IMR-90 (cell line): ENCODE results near the gene MYH9. TPM values are rescaled to one million over a fixed set of nuclear protein-coding genes. Genes with fewer than 3 reads are reported as not detected.

Source experiments
- ATAC-seq: fragments of 200-7000 bp; cut with Tn5 transposase; 2 replicates; pipeline ENCODE4 v1.9.1; 2020; ENCODE audit warnings: low read depth, mild to moderate bottlenecking, moderate library complexity
- BruUV-seq: library from RNA; stranded (reverse); fragments of 400-500 nt; replicated peaks from 2 replicates; lab custom pipeline; 2021; lab: Mats Ljungman, UMichigan
- CTCF ChIA-PET: fragments of 300-600 bp; formaldehyde crosslinking; extraction: SDS; loops from one replicate; lab custom pipeline; 2021; ENCODE audit warnings: antibody characterized with exemption; lab: Yijun Ruan, JAX
- POLR2A ChIA-PET: fragments of 300-600 bp; sonication (Branson Sonifier 250); formaldehyde crosslinking; loops from one replicate; lab custom pipeline; 2022; ENCODE audit warnings: antibody characterized with exemption; ENCODE audit not compliant: unreplicated experiment; lab: Charles Lee
- DNase-seq: peaks from one replicate; pipeline ENCODE4 v3.0.0; 2013
- H2AFZ ChIP-seq: replicated peaks from 2 replicates; pipeline ENCODE3; 2013; ENCODE audit warnings: low read length, mild to moderate bottlenecking; ENCODE audit not compliant: poor library complexity
- H2AK5ac ChIP-seq: 2 replicates; pipeline ENCODE4 v1.6.1; 2013; ENCODE audit warnings: low read depth, low read length, inconsistent platforms
- H2AK9ac ChIP-seq: replicated peaks from 2 replicates; pipeline ENCODE3; 2013; ENCODE audit warnings: mild to moderate bottlenecking, low read depth, low read length, moderate library complexity; ENCODE audit not compliant: poor library complexity
- H2BK120ac ChIP-seq: 2 replicates; pipeline ENCODE4 v1.6.1; 2013; ENCODE audit warnings: low read depth, low read length, inconsistent platforms
- H2BK15ac ChIP-seq: 3 replicates; pipeline ENCODE4 v1.6.1; 2013; ENCODE audit warnings: low read depth, low read length, inconsistent platforms
- H2BK20ac ChIP-seq: 2 replicates; pipeline ENCODE4 v1.6.1; 2013; ENCODE audit warnings: low read depth, mild to moderate bottlenecking, inconsistent platforms, low read length, moderate library complexity
- H2BK5ac ChIP-seq: 2 replicates; pipeline ENCODE4 v1.6.1; 2013; ENCODE audit warnings: mild to moderate bottlenecking, low read depth, low read length, inconsistent platforms; ENCODE audit not compliant: poor library complexity, severe bottlenecking
- H3K14ac ChIP-seq: replicated peaks from 2 replicates; pipeline ENCODE4 v1.6.1; 2013; ENCODE audit warnings: low read depth, low read length, inconsistent platforms
- H3K18ac ChIP-seq: 2 replicates; pipeline ENCODE4 v1.6.1; 2013; ENCODE audit warnings: low read depth, low read length, control low read depth
- H3K23ac ChIP-seq: 2 replicates; pipeline ENCODE4 v1.6.1; 2013; ENCODE audit warnings: low read depth, low read length, inconsistent platforms
- H3K27ac ChIP-seq: 2 replicates; pipeline ENCODE4 v1.5.1; 2013; ENCODE audit warnings: mild to moderate bottlenecking, control low read depth, low read length; ENCODE audit not compliant: insufficient read depth
- H3K27me3 ChIP-seq: 2 replicates; pipeline ENCODE4 v1.6.1; 2013; ENCODE audit warnings: low read length; ENCODE audit not compliant: control insufficient read depth, insufficient read depth
- H3K36me3 ChIP-seq: 2 replicates; pipeline ENCODE4 v1.6.1; 2013; ENCODE audit warnings: low read length, mixed read lengths; ENCODE audit not compliant: control insufficient read depth, insufficient read depth
- H3K4ac ChIP-seq: 2 replicates; pipeline ENCODE4 v1.6.1; 2013; ENCODE audit warnings: low read depth, low read length, inconsistent platforms
- H3K4me1 ChIP-seq: 2 replicates; pipeline ENCODE4 v1.6.1; 2013; ENCODE audit warnings: low read length, mixed read lengths; ENCODE audit not compliant: control insufficient read depth, insufficient read depth
- H3K4me2 ChIP-seq: 2 replicates; pipeline ENCODE4 v1.6.1; 2013; ENCODE audit warnings: low read depth, mild to moderate bottlenecking, control low read depth, low read length, moderate library complexity
- H3K4me3 ChIP-seq: 2 replicates; pipeline ENCODE4 v1.5.1; 2013; ENCODE audit warnings: low read depth, mild to moderate bottlenecking, control low read depth, low read length, moderate library complexity; ENCODE audit not compliant: insufficient read depth
- H3K56ac ChIP-seq: 2 replicates; pipeline ENCODE4 v1.6.1; 2013; ENCODE audit warnings: low read length, inconsistent platforms; ENCODE audit not compliant: insufficient read depth; ENCODE audit errors: extremely low read depth
- H3K79me1 ChIP-seq, 2 experiments: 2 replicates each; pipeline ENCODE4 v1.6.1; 2013; ENCODE audit warnings: low read length in 2 of 2, inconsistent platforms in 1 of 2, low read depth in 1 of 2
- H3K9ac ChIP-seq: 2 replicates; pipeline ENCODE4 v1.6.1; 2013; ENCODE audit warnings: low read depth, low read length, control low read depth
- H3K9me1 ChIP-seq: 2 replicates; pipeline ENCODE4 v1.6.1; 2013; ENCODE audit warnings: low read length, inconsistent platforms; ENCODE audit not compliant: insufficient read depth
- H3K9me3 ChIP-seq: 2 replicates; pipeline ENCODE4 v1.6.1; 2013; ENCODE audit warnings: low read length; ENCODE audit not compliant: control insufficient read depth, insufficient read depth
- H4K20me1 ChIP-seq: 2 replicates; pipeline ENCODE4 v1.6.1; 2013; ENCODE audit warnings: low read length, inconsistent platforms; ENCODE audit not compliant: insufficient read depth
- H4K5ac ChIP-seq: 2 replicates; pipeline ENCODE4 v1.6.1; 2013; ENCODE audit warnings: mild to moderate bottlenecking, low read depth, low read length, control low read depth
- H4K8ac ChIP-seq, 2 experiments: 2 replicates each; pipeline ENCODE4 v1.6.1; 2013; ENCODE audit warnings: low read depth in 2 of 2, low read length in 2 of 2, control low read depth in 1 of 2, inconsistent platforms in 1 of 2
- H4K91ac ChIP-seq: 2 replicates; pipeline ENCODE4 v1.6.1; 2013; ENCODE audit warnings: low read depth, low read length, inconsistent platforms; ENCODE audit not compliant: insufficient read depth
- CEBPB ChIP-seq: IDR thresholded peaks from 2 replicates; pipeline ENCODE4 v1.6.1; 2012; ENCODE audit warnings: low read depth, low read length, improper control_type of control experiment
- CHD1 ChIP-seq: IDR thresholded peaks from 2 replicates; pipeline ENCODE4 v1.6.1; 2012; ENCODE audit warnings: low read depth, low read length, improper control_type of control experiment
- CTCF ChIP-seq: conservative IDR thresholded peaks from 2 replicates; pipeline ENCODE4 v1.5.1; 2012; ENCODE audit warnings: mild to moderate bottlenecking, low read depth, low read length, improper control_type of control experiment
- FOS ChIP-seq: fragments of 150-350 bp; IDR thresholded peaks from 2 replicates; pipeline ENCODE4 v1.6.1; 2016; ENCODE audit warnings: low read depth, low read length
- MAFK ChIP-seq: IDR thresholded peaks from 2 replicates; pipeline ENCODE4 v1.6.1; 2012; ENCODE audit warnings: low read depth, low read length, improper control_type of control experiment
- MAZ ChIP-seq: IDR thresholded peaks from 2 replicates; pipeline ENCODE4 v1.6.1; 2012; ENCODE audit warnings: low read depth, mild to moderate bottlenecking, low read length, improper control_type of control experiment, moderate library complexity, borderline replicate concordance
- POLR2A ChIP-seq: IDR thresholded peaks from 2 replicates; pipeline ENCODE4 v1.6.1; 2012; ENCODE audit warnings: mild to moderate bottlenecking, low read depth, low read length
- RAD21 ChIP-seq: IDR thresholded peaks from 2 replicates; pipeline ENCODE4 v1.6.1; 2012; ENCODE audit warnings: low read length, improper control_type of control experiment
- RFX5 ChIP-seq: IDR thresholded peaks from 2 replicates; pipeline ENCODE4 v1.8.0; 2012; ENCODE audit warnings: low read depth, mild to moderate bottlenecking, low read length, moderate library complexity
- WGBS, 2 experiments: methylation state at CpG; one replicate each; pipeline versions ENCODE4 v1.1.5 to v1.1.7; 2013; ENCODE audit warnings: missing lambda C conversion rate in 2 of 2; ENCODE audit not compliant: insufficient read length in 1 of 2; ENCODE audit errors: extremely low coverage in 2 of 2; 5-methylcytosine and 5-hydroxymethylcytosine counted together
- dilution Hi-C: fragments of 300-500 bp; cut with HindIII; formaldehyde crosslinking; loops from one replicate; pipeline ENCODE4 v1.14.3; 2018; ENCODE audit warnings: low sequenced_read_pairs; ENCODE audit not compliant: unreplicated experiment
- in situ Hi-C: fragments of 300-500 bp; cut with MboI; formaldehyde crosslinking; loops from 3 replicates; pipeline ENCODE4 v1.14.3; 2019; ENCODE audit warnings: low sequenced_read_pairs, inconsistent platforms, mixed read lengths
- intact Hi-C: fragments of 100-400 bp; cut with micrococcal nuclease; formaldehyde crosslinking; loops from 2 replicates; pipeline ENCODE4 v1.10.0; 2022
- polyA plus RNA-seq, 3 experiments: library from polyadenylated mRNA; depleted of rRNA; stranded (reverse); fragments of >200 nt; gene quantifications; 2 replicates each; pipeline ENCODE4 v1.2.3, GENCODE V29; 2012; ENCODE audit warnings: low replicate concordance in 1 of 3
- total RNA-seq: library from RNA; depleted of rRNA; stranded (reverse); fragments of >200 nt; gene quantifications from 2 replicates; pipeline ENCODE4 v1.2.3, GENCODE V29; 2012

Gene MYH9
- total and polyA plus RNA-seq, 2 of the 4 experiments (the other 2 are of a cell fraction) = 475 to 554 TPM

DNA sequence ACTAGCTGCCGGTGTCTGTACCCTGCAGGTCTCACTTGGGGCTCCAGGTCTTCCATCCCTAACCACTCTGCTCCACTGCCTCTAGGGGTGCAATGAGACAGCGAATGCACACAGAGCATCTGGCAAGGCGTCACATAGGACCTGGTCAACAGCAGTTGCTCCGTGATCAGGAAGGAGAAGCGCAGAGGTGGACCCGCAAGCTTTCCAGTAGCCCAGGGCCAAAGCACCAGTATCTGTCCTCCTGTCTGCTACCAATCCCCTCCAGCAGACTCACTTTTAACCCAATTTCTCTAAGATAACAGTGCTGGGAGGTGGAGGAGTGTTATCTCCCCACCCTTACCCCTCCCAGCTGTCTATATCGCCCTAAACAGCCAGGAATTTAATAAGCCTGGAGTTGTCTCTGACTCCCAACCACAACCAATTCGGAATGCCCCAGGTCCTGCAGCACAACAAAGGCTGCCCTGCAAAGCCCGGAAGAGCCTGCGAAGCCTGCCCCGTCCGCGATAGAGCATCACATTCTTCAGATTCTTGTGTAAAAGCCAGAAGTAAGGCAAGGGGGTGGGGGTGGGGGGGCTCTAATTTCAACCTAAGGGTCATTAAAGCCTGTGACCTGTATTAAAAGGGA, 19.3 kb downstream of the MYH9 start:
- Histone ChIP-seq H4K5ac (peak overlapping the region; percentile 58), H2AK9ac (peak overlapping the region; percentile 35), H4K20me1 (peaks cover 100% of the 10 kb centered on the region), H2BK5ac (peak overlapping the region; percentile 92), H3K9me3 (no peaks in the 10 kb centered on the region), H3K18ac (peak overlapping the region; percentile 31), H3K4ac (peak overlapping the region; percentile 93), H3K4me2 (peak overlapping the region; percentile 61), H3K27ac (peak overlapping the region; percentile 93), H3K4me3 (no peak overlapping the region), H3K23ac (peak overlapping the region; percentile 92), H2AK5ac (peak overlapping the region; percentile 90), H3K4me1 (peaks cover 72% of the 10 kb centered on the region), H3K79me1 (peaks cover 0 to 55% of the 10 kb centered on the region in 2 experiments; a peak in 2 of 4 replicates), H2BK120ac (peak overlapping the region; percentile 93), H3K56ac (peak overlapping the region; percentile 75), H4K8ac (peak overlapping the region; percentile 54 to 84), H2AFZ (no peak overlapping the region), H3K36me3 (peaks cover 46% of the 10 kb centered on the region), H3K9ac (peak overlapping the region; percentile 58), H3K9me1 (peaks cover 55% of the 10 kb centered on the region), H3K14ac (peak overlapping the region; percentile 93), H2BK20ac (peak overlapping the region; percentile 79; the same call in 1 of the 2 replicates), H2BK15ac (peak overlapping the region; percentile 29; the same call in 1 of the 3 replicates), H4K91ac (peak overlapping the region; percentile 73), H3K27me3 (no peaks in the 10 kb centered on the region)
- ATAC-seq (peak; percentile 52), DNase-seq (peak; percentile 78)
- ChIA-PET CTCF (interaction anchor here (0.7 kb wide), 1 partner anchor 858 kb away, joined by 3 read pairs; no protein-coding TSS in a partner anchor), POLR2A (no interaction called here)
- intact Hi-C loops (loop anchor here (5.0 kb wide), 1 partner anchor 99 kb away; no protein-coding TSS in a partner anchor), dilution Hi-C loops (no loop called here), in situ Hi-C loops (no loop called here)
- 40% methylated on average over 1 of the region's 13 CpGs; no CpG with 5 or more reads in 1 of the 2 experiments for WGBS, 2 experiments
- no TSS peak for BruUV-seq
- TF ChIP-seq CHD1 = no peak
- no peak for TF ChIP-seq MAFK
- TF ChIP-seq CEBPB = no peak
- no peak for TF ChIP-seq RFX5
- TF ChIP-seq MAZ = no peak
- TF ChIP-seq CTCF = 0 out of 2 replicates have a peak, but pooled peaks have one; percentile 23
- TF ChIP-seq RAD21 = peak; percentile 26; the same call in 1 of the 2 replicates
- TF ChIP-seq POLR2A = no peak
- no peak for TF ChIP-seq FOS
